ENCODE data around the gene PRKCA.

GRCh38 chr17:66494023-66494803, 191.8 kb downstream of the PRKCA start:
- TF ChIP-seq CTCF (IDR thresholded peaks at IDR 0.05) (no peak), POLR2AphosphoS5 (IDR thresholded peaks at IDR 0.05) (no peak), EP300 (IDR thresholded peaks at IDR 0.05) (no peak)

Measured in suprapubic skin (tissue), 4 donors.